HepG2 (cell line): ENCODE measurements around the gene NCOA3. TPM values are rescaled to one million over a fixed set of nuclear protein-coding genes. Genes with fewer than 3 reads are reported as not detected.

Experiments used
- ATF1 ChIP-seq: IDR thresholded peaks from 2 replicates; pipeline ENCODE4 v1.6.1; 2016; ENCODE audit warnings: mild to moderate bottlenecking, control low read depth
- FOXO4 ChIP-seq: sonication (generic); formaldehyde crosslinking; conservative IDR thresholded peaks from 2 replicates; pipeline ENCODE4 v1.8.1; 2023; ENCODE audit warnings: missing genetic modification reagents
- MAX ChIP-seq: IDR thresholded peaks from 2 replicates; pipeline ENCODE4 v1.6.1; 2012; ENCODE audit warnings: inconsistent platforms
- POGZ ChIP-seq: sonication (generic); formaldehyde crosslinking; IDR thresholded peaks from 2 replicates; pipeline ENCODE4 v1.4.0; 2020; ENCODE audit warnings: mild to moderate bottlenecking, missing genetic modification reagents
- SP5 ChIP-seq: IDR thresholded peaks from 2 replicates; pipeline ENCODE4 v1.6.1; 2016; ENCODE audit warnings: low read depth, borderline replicate concordance
- ZNF101 ChIP-seq: sonication (generic); formaldehyde crosslinking; IDR thresholded peaks from 2 replicates; pipeline ENCODE4 v1.4.0; 2020; ENCODE audit warnings: mild to moderate bottlenecking, low read depth, missing genetic modification reagents, borderline replicate concordance
- ZNF207 ChIP-seq: fragments of 450-650 bp; IDR thresholded peaks from 2 replicates; pipeline ENCODE4 v1.6.1; 2016; ENCODE audit warnings: antibody characterized with exemption, borderline replicate concordance
- ZNF274 ChIP-seq: sonication (generic); formaldehyde crosslinking; IDR thresholded peaks from 2 replicates; pipeline ENCODE4 v1.5.1; 2020; ENCODE audit warnings: mild to moderate bottlenecking, missing genetic modification reagents
- ZNF543 ChIP-seq: sonication (generic); formaldehyde crosslinking; IDR thresholded peaks from 2 replicates; pipeline ENCODE4 v1.4.0; 2020; ENCODE audit warnings: mild to moderate bottlenecking, missing genetic modification reagents
- ZNF547 ChIP-seq: sonication (generic); formaldehyde crosslinking; IDR thresholded peaks from 2 replicates; pipeline ENCODE4 v1.5.1; 2020; ENCODE audit warnings: mild to moderate bottlenecking, missing genetic modification reagents
- ZNF614 ChIP-seq: IDR thresholded peaks from 2 replicates; pipeline ENCODE4 v1.6.1; 2018; ENCODE audit warnings: missing biosample characterization, missing genetic modification reagents, inconsistent platforms, borderline replicate concordance
- ZNF646 ChIP-seq: sonication (generic); formaldehyde crosslinking; IDR thresholded peaks from 2 replicates; pipeline ENCODE4 v1.9.0; 2021; ENCODE audit warnings: mild to moderate bottlenecking, missing genetic modification reagents
- ZNF749 ChIP-seq: sonication (generic); formaldehyde crosslinking; IDR thresholded peaks from 2 replicates; pipeline ENCODE4 v1.8.0; 2022; ENCODE audit warnings: mild to moderate bottlenecking, missing genetic modification reagents, moderate library complexity, borderline replicate concordance
- polyA plus RNA-seq, 8 experiments: library from polyadenylated mRNA; depleted of rRNA in 3 of 8; stranded (reverse) in 7 of 8; unstranded in 1 of 8; fragments of >200 nt; fragmentation: Illumina TruSeq in 4 of 8; extraction: Trizol in 4 of 8; gene quantifications; 2 replicates each; pipeline versions ENCODE4 v1.2.1 to v1.2.3, GENCODE V29; 2011 to 2016; ENCODE audit warnings: low read depth in 4 of 8, missing spikeins in 1 of 8, mixed read lengths in 1 of 8; ENCODE audit not compliant: insufficient read depth in 1 of 8
- total RNA-seq, 5 experiments: library from RNA; depleted of rRNA; stranded (reverse); fragments of >200 nt; fragmentation: Illumina TruSeq; extraction: Trizol; gene quantifications; 2 replicates each; pipeline ENCODE4 v1.2.3, GENCODE V29; 2016; ENCODE audit warnings: low read depth in 1 of 5
- TF ChIP-seq, protein P1 (sequence below): sonication (generic); formaldehyde crosslinking; IDR thresholded peaks from 2 replicates; pipeline ENCODE4 v1.5.0; 2020; ENCODE audit warnings: mild to moderate bottlenecking, missing genetic modification reagents, moderate library complexity
- TF ChIP-seq, protein P2 (sequence below): sonication (generic); formaldehyde crosslinking; IDR thresholded peaks from 2 replicates; pipeline ENCODE4 v1.9.0; 2021; ENCODE audit warnings: missing genetic modification reagents, borderline replicate concordance

NCOA3 gene
- total and polyA plus RNA-seq, 2 of the 13 experiments (the other 11 are each of a cell fraction or from before 2014, with no cell fraction given), result 35.0 to 56.8 TPM

- peak; percentile 100 for TF ChIP-seq POGZ (CRISPR knock-in tag)
- TF ChIP-seq ATF1 (CRISPR knock-in tag), result no peak
- TF ChIP-seq, protein P1, sequence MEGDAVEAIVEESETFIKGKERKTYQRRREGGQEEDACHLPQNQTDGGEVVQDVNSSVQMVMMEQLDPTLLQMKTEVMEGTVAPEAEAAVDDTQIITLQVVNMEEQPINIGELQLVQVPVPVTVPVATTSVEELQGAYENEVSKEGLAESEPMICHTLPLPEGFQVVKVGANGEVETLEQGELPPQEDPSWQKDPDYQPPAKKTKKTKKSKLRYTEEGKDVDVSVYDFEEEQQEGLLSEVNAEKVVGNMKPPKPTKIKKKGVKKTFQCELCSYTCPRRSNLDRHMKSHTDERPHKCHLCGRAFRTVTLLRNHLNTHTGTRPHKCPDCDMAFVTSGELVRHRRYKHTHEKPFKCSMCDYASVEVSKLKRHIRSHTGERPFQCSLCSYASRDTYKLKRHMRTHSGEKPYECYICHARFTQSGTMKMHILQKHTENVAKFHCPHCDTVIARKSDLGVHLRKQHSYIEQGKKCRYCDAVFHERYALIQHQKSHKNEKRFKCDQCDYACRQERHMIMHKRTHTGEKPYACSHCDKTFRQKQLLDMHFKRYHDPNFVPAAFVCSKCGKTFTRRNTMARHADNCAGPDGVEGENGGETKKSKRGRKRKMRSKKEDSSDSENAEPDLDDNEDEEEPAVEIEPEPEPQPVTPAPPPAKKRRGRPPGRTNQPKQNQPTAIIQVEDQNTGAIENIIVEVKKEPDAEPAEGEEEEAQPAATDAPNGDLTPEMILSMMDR, result peak; percentile 84
- TF ChIP-seq, protein P2, sequence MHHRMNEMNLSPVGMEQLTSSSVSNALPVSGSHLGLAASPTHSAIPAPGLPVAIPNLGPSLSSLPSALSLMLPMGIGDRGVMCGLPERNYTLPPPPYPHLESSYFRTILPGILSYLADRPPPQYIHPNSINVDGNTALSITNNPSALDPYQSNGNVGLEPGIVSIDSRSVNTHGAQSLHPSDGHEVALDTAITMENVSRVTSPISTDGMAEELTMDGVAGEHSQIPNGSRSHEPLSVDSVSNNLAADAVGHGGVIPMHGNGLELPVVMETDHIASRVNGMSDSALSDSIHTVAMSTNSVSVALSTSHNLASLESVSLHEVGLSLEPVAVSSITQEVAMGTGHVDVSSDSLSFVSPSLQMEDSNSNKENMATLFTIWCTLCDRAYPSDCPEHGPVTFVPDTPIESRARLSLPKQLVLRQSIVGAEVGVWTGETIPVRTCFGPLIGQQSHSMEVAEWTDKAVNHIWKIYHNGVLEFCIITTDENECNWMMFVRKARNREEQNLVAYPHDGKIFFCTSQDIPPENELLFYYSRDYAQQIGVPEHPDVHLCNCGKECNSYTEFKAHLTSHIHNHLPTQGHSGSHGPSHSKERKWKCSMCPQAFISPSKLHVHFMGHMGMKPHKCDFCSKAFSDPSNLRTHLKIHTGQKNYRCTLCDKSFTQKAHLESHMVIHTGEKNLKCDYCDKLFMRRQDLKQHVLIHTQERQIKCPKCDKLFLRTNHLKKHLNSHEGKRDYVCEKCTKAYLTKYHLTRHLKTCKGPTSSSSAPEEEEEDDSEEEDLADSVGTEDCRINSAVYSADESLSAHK (CRISPR knock-in tag), result no peak
- peak; percentile 99 for TF ChIP-seq ZNF614 (CRISPR knock-in tag)
- peak; percentile 99 for TF ChIP-seq ZNF547 (CRISPR knock-in tag)
- TF ChIP-seq ZNF646 (CRISPR knock-in tag), result no peak; the same call in 1 of the 2 replicates
- TF ChIP-seq MAX, result peak; percentile 97
- TF ChIP-seq SP5 (CRISPR knock-in tag), result peak; percentile 93
- peak; percentile 25; the same call in 1 of the 2 replicates for TF ChIP-seq ZNF101
- TF ChIP-seq ZNF207, result no peak
- TF ChIP-seq FOXO4 (CRISPR knock-in tag), result no peak; the same call in 1 of the 2 replicates
- TF ChIP-seq ZNF274 (CRISPR knock-in tag), result peak; percentile 99
- peak; percentile 89; the same call in 1 of the 2 replicates for TF ChIP-seq ZNF543
- peak; percentile 96 for TF ChIP-seq ZNF749 (CRISPR knock-in tag)
Measured at GRCh38 chr20:47501482-47502270, at the start of gene NCOA3 (continued).
